Neural cell (in vitro differentiated cells): ENCODE measurements around the gene ZDHHC8. TPM values are rescaled to one million over a fixed set of nuclear protein-coding genes. Genes with fewer than 3 reads are reported as not detected.

Experiments
- H2AFZ ChIP-seq: fragments of 200-600, 300-800 bp; sonication (generic), shearing (Covaris generic); 2 replicates; pipeline ENCODE4 v1.6.0; 2014; ENCODE audit warnings: low read depth, mild to moderate bottlenecking, antibody characterized with exemption, low read length, moderate library complexity
- H3F3A ChIP-seq: fragments of 200-600 bp; shearing (Covaris generic); 2 replicates; pipeline ENCODE4 v1.6.1; 2016; ENCODE audit warnings: mild to moderate bottlenecking, moderate library complexity, mixed read lengths, antibody characterized with exemption, low read length; ENCODE audit not compliant: insufficient read depth, poor library complexity, severe bottlenecking
- H3K27ac ChIP-seq: fragments of 200-600, 300-800 bp; sonication (generic), shearing (Covaris generic); 2 replicates; pipeline ENCODE4 v1.5.1; 2014; ENCODE audit warnings: mild to moderate bottlenecking, low read length, moderate library complexity
- H3K27me3 ChIP-seq: fragments of 300-800, 200-600 bp; sonication (generic), shearing (Covaris generic); 2 replicates; pipeline ENCODE4 v1.6.0; 2014; ENCODE audit warnings: mild to moderate bottlenecking, low read depth, low read length, moderate library complexity; ENCODE audit not compliant: insufficient read depth
- H3K36me3 ChIP-seq: fragments of 300-800, 200-600 bp; sonication (generic), shearing (Covaris generic); 2 replicates; pipeline ENCODE4 v1.5.1; 2014; ENCODE audit warnings: mild to moderate bottlenecking, antibody characterized with exemption, low read length, moderate library complexity; ENCODE audit not compliant: insufficient read depth
- H3K4me2 ChIP-seq: fragments of 300-800, 200-600 bp; sonication (generic), shearing (Covaris generic); 2 replicates; pipeline ENCODE4 v1.6.0; 2014; ENCODE audit warnings: mild to moderate bottlenecking, low read length
- H3K4me3 ChIP-seq: fragments of 300-800, 200-600 bp; sonication (generic), shearing (Covaris generic); 2 replicates; pipeline ENCODE4 v1.5.1; 2014; ENCODE audit warnings: mild to moderate bottlenecking, low read length, moderate library complexity
- H3K79me2 ChIP-seq: fragments of 200-600 bp; shearing (Covaris generic); replicated peaks from 2 replicates; pipeline ENCODE4 v1.6.0; 2014; ENCODE audit warnings: mild to moderate bottlenecking, low read length, moderate library complexity; ENCODE audit not compliant: insufficient read depth
- H3K9ac ChIP-seq: fragments of 300-800, 200-600 bp; sonication (generic), shearing (Covaris generic); 2 replicates; pipeline ENCODE4 v1.6.1; 2016; ENCODE audit warnings: mild to moderate bottlenecking, low read length, mixed read lengths
- H3K9me2 ChIP-seq: fragments of 200-600 bp; shearing (Covaris generic); 2 replicates; pipeline ENCODE4 v1.6.1; 2016; ENCODE audit warnings: mild to moderate bottlenecking, low read length, mixed read lengths; ENCODE audit not compliant: insufficient read depth
- H3K9me3 ChIP-seq: fragments of 200-600, 300-800 bp; sonication (generic), shearing (Covaris generic); 2 replicates; pipeline ENCODE4 v1.6.1; 2016; ENCODE audit warnings: mild to moderate bottlenecking, mixed run types, low read length, moderate library complexity, mixed read lengths
- H4K20me1 ChIP-seq: fragments of 200-600 bp; shearing (Covaris generic); 2 replicates; pipeline ENCODE4 v1.6.1; 2016; ENCODE audit warnings: mild to moderate bottlenecking, mixed run types; ENCODE audit not compliant: insufficient read depth
- CTCF ChIP-seq: fragments of 450-650 bp; IDR thresholded peaks from 2 replicates; pipeline ENCODE4 v1.5.1; 2014; ENCODE audit warnings: antibody characterized with exemption, mild to moderate bottlenecking, moderate library complexity; ENCODE audit not compliant: poor library complexity, severe bottlenecking
- EP300 ChIP-seq: fragments of 450-650 bp; conservative IDR thresholded peaks from 2 replicates; pipeline ENCODE4 v1.6.1; 2014; ENCODE audit warnings: antibody characterized with exemption, mild to moderate bottlenecking, moderate library complexity; ENCODE audit not compliant: poor library complexity, severe bottlenecking
- EZH2 ChIP-seq: fragments of 200-600, 300-800 bp; shearing (Covaris generic), sonication (generic); IDR thresholded peaks from 2 replicates; pipeline ENCODE4 v1.6.1; 2014; ENCODE audit warnings: antibody characterized with exemption, low read length, borderline replicate concordance, mild to moderate bottlenecking; ENCODE audit not compliant: insufficient read depth, poor library complexity, severe bottlenecking
- MXI1 ChIP-seq: fragments of 450-650 bp; conservative IDR thresholded peaks from 2 replicates; pipeline ENCODE4 v1.6.1; 2014; ENCODE audit warnings: antibody characterized with exemption, mild to moderate bottlenecking; ENCODE audit not compliant: poor library complexity, severe bottlenecking
- POLR2AphosphoS5 ChIP-seq: IDR thresholded peaks from 2 replicates; pipeline ENCODE4 v1.6.1; 2012
- RAD21 ChIP-seq: fragments of 450-650 bp; conservative IDR thresholded peaks from 2 replicates; pipeline ENCODE4 v1.6.1; 2014; ENCODE audit warnings: antibody characterized with exemption, mild to moderate bottlenecking, moderate library complexity
- REST ChIP-seq: IDR thresholded peaks from 2 replicates; pipeline ENCODE4 v1.6.1; 2012; ENCODE audit warnings: borderline replicate concordance
- SMC3 ChIP-seq: fragments of 450-650 bp; conservative IDR thresholded peaks from 2 replicates; pipeline ENCODE4 v1.6.1; 2014; ENCODE audit warnings: antibody characterized with exemption, mild to moderate bottlenecking, moderate library complexity; ENCODE audit not compliant: poor library complexity
- TAF1 ChIP-seq: IDR thresholded peaks from 2 replicates; pipeline ENCODE4 v1.6.1; 2012; ENCODE audit warnings: low read depth
- polyA plus RNA-seq: library from polyadenylated mRNA; depleted of rRNA; stranded (reverse); fragments of >200 nt; gene quantifications from 2 replicates; pipeline ENCODE4 v1.2.3, GENCODE V29; 2014

Gene ZDHHC8
- polyA plus RNA-seq, 1 donor from 2014 or later, result 4.5 TPM

GRCh38 chr22:20182365-20182764, 50.8 kb downstream of the ZDHHC8 start:
- H3K4me2 ChIP-seq, result no peak overlapping the region
- no peak overlapping the region for H3K4me3 ChIP-seq
- TF ChIP-seq MXI1, result no peak
- no peak for TF ChIP-seq TAF1
- TF ChIP-seq RAD21, result no peak
- TF ChIP-seq SMC3, result no peak
- TF ChIP-seq CTCF, result no peak
- TF ChIP-seq EP300, result no peak
- no peak for TF ChIP-seq POLR2AphosphoS5
- no peak for TF ChIP-seq REST
- TF ChIP-seq EZH2, result no peak
- no peaks in the 10 kb centered on the region for H3K27me3 ChIP-seq
- no peaks in the 10 kb centered on the region for H3F3A ChIP-seq
- no peak overlapping the region for H2AFZ ChIP-seq
- no peaks in the 10 kb centered on the region for H4K20me1 ChIP-seq
- H3K36me3 ChIP-seq, result no peaks in the 10 kb centered on the region
- no peak overlapping the region for H3K9ac ChIP-seq
- no peaks in the 10 kb centered on the region for H3K9me3 ChIP-seq
- no peaks in the 10 kb centered on the region for H3K9me2 ChIP-seq
- H3K79me2 ChIP-seq, result no peaks in the 10 kb centered on the region
- H3K27ac ChIP-seq, result no peak overlapping the region

- Histone ChIP-seq H3K27me3 (no peaks in the 10 kb centered on the region), H3K9me3 (no peaks in the 10 kb centered on the region), H3K27ac (no peak overlapping the region), H3K79me2 (no peaks in the 10 kb centered on the region), H3K4me3 (no peak overlapping the region), H3K9ac (no peak overlapping the region), H2AFZ (no peak overlapping the region), H3K9me2 (no peaks in the 10 kb centered on the region), H3K36me3 (no peaks in the 10 kb centered on the region), H4K20me1 (no peaks in the 10 kb centered on the region), H3F3A (no peaks in the 10 kb centered on the region), H3K4me2 (no peak overlapping the region)
- TF ChIP-seq CTCF (no peak), TAF1 (no peak), MXI1 (no peak), EZH2 (no peak), REST (no peak), RAD21 (no peak), POLR2AphosphoS5 (no peak)
Observed at GRCh38 chr22:20183101-20183500, 51.5 kb downstream of the ZDHHC8 start.
